Epithelial cell of proximal tubule (primary cell): Measurements from ENCODE around the gene APEX2. TPM values are rescaled to one million over a fixed set of nuclear protein-coding genes. Genes with fewer than 3 reads are reported as not detected.

Experiments used
- DNase-seq: peaks from one replicate; pipeline ENCODE4 v3.0.0-alpha.2; 2011; ENCODE audit warnings: low read depth
- H3K4me3 ChIP-seq: 2 replicates; pipeline ENCODE4 v1.5.1; 2011; ENCODE audit warnings: low read depth, mild to moderate bottlenecking, low read length
- CTCF ChIP-seq: conservative IDR thresholded peaks from 2 replicates; pipeline ENCODE4 v1.5.1; 2012; ENCODE audit warnings: low read depth, mild to moderate bottlenecking, low read length
- total RNA-seq: library from RNA; depleted of rRNA; stranded (reverse); fragments of >200 nt; gene quantifications from 2 replicates; pipeline ENCODE4 v1.2.3, GENCODE V29; 2015

The APEX2 gene
- total RNA-seq, 1 donor from 2014 or later = 17.0 TPM

- H3K4me3 ChIP-seq = no peak overlapping the region
- peak; percentile 36 for TF ChIP-seq CTCF
- DNase-seq = no peak
Measured at GRCh38 chrX:55011294-55011693, 11.1 kb downstream of the APEX2 start.

- no peak for TF ChIP-seq CTCF
- DNase-seq = no peak
- no peak overlapping the region for H3K4me3 ChIP-seq
Measured at GRCh38 chrX:55014897-55015299, 14.7 kb downstream of the APEX2 start.

GRCh38 chrX:55026143-55026542, 26.0 kb downstream of the APEX2 start:
- DNase-seq = peak; percentile 29
- no peak for TF ChIP-seq CTCF
- no peak overlapping the region for H3K4me3 ChIP-seq

GRCh38 chrX:55026840-55027239, 26.7 kb downstream of the APEX2 start:
- DNase-seq = no peak
- no peak for TF ChIP-seq CTCF
- H3K4me3 ChIP-seq = no peak overlapping the region

GRCh38 chrX:55028040-55028439, 27.9 kb downstream of the APEX2 start:
- no peak for TF ChIP-seq CTCF
- no peak for DNase-seq
- H3K4me3 ChIP-seq = no peak overlapping the region

GRCh38 chrX:55028611-55029010, 28.4 kb downstream of the APEX2 start:
- no peak for TF ChIP-seq CTCF
- no peak overlapping the region for H3K4me3 ChIP-seq
- DNase-seq = no peak

- TF ChIP-seq CTCF = no peak
- no peak for DNase-seq
- H3K4me3 ChIP-seq = no peak overlapping the region
Measured at GRCh38 chrX:55029291-55029690, 29.1 kb downstream of the APEX2 start.
